Mucosa of stomach (tissue), 1 donor: ENCODE data around the gene SPR.

Experiments used
- H3K27me3 ChIP-seq: one replicate; pipeline ENCODE4 v1.7.0; 2013; ENCODE audit warnings: mild to moderate bottlenecking, low read length; ENCODE audit not compliant: control insufficient read depth, insufficient read depth
- H3K36me3 ChIP-seq: one replicate; pipeline ENCODE4 v1.7.0; 2013; ENCODE audit warnings: low read length; ENCODE audit not compliant: control insufficient read depth, insufficient read depth
- H3K4me1 ChIP-seq: one replicate; pipeline ENCODE4 v1.7.0; 2013; ENCODE audit warnings: mild to moderate bottlenecking, low read length; ENCODE audit not compliant: control insufficient read depth, insufficient read depth
- H3K4me3 ChIP-seq: one replicate; pipeline ENCODE4 v1.7.0; 2013; ENCODE audit warnings: low read length
- H3K9ac ChIP-seq: one replicate; pipeline ENCODE4 v1.7.0; 2013; ENCODE audit warnings: mild to moderate bottlenecking, low read length, moderate library complexity
- H3K9me3 ChIP-seq: one replicate; pipeline ENCODE4 v1.7.0; 2013; ENCODE audit warnings: mild to moderate bottlenecking, low read length, moderate library complexity; ENCODE audit not compliant: control insufficient read depth
- donor health status: Pancreatic carcinoma.

The SPR gene

DNA sequence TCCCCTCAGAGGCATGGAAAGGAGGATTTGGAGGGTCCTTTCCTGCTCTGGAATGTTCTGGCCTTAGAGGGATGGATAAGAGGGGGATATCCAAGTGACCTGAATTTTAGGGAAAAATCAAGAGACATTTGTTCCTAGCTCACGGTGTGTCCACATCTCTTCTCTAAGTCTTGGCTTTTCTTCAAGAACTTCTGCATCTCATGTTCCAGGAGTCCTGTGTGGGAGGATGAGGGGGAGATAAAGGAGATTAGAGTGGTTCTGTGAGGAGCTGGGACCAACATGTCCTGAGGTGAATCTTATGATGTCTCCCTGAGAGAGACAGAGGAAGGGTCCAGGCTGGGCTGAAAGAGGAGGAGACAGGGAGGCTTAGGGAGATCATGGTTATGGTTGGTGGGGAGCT is 41.8 kb downstream of the SPR start:
- Histone ChIP-seq H3K4me1 (peaks cover 16% of the 10 kb centered on the region), H3K27me3 (peaks cover 80% of the 10 kb centered on the region), H3K4me3 (no peak overlapping the region), H3K36me3 (no peaks in the 10 kb centered on the region), H3K9ac (no peak overlapping the region), H3K9me3 (no peaks in the 10 kb centered on the region)

GRCh38 chr2:72931280-72931910 is 44.2 kb downstream of the SPR start:
- Histone ChIP-seq H3K9ac (no peak overlapping the region), H3K27me3 (peaks cover 66% of the 10 kb centered on the region)

GRCh38 chr2:72932045-72932740 is 45.0 kb downstream of the SPR start:
- H3K9me3 ChIP-seq = no peaks in the 10 kb centered on the region
- H3K36me3 ChIP-seq = no peaks in the 10 kb centered on the region
- H3K4me1 ChIP-seq = peaks cover 10% of the 10 kb centered on the region
- H3K4me3 ChIP-seq = no peak overlapping the region
- H3K27me3 ChIP-seq = peaks cover 58% of the 10 kb centered on the region
- no peak overlapping the region for H3K9ac ChIP-seq

More at GRCh38 chr2:72931280-72931910, 44.2 kb downstream of the SPR start:
- Histone ChIP-seq H3K36me3 (no peaks in the 10 kb centered on the region), H3K9me3 (no peaks in the 10 kb centered on the region), H3K4me3 (no peak overlapping the region), H3K4me1 (peaks cover 10% of the 10 kb centered on the region)

- Histone ChIP-seq H3K27me3 (peaks cover 55% of the 10 kb centered on the region), H3K9me3 (no peaks in the 10 kb centered on the region), H3K4me3 (no peak overlapping the region), H3K9ac (no peak overlapping the region), H3K4me1 (peaks cover 10% of the 10 kb centered on the region), H3K36me3 (no peaks in the 10 kb centered on the region)
Measured at GRCh38 chr2:72932805-72933204, 45.6 kb downstream of the SPR start.

- peaks cover 10% of the 10 kb centered on the region for H3K4me1 ChIP-seq
- peaks cover 54% of the 10 kb centered on the region for H3K27me3 ChIP-seq
- no peaks in the 10 kb centered on the region for H3K36me3 ChIP-seq
- no peak overlapping the region for H3K4me3 ChIP-seq
- H3K9ac ChIP-seq = no peak overlapping the region
- H3K9me3 ChIP-seq = no peaks in the 10 kb centered on the region
Measured at GRCh38 chr2:72933207-72933606, 46.0 kb downstream of the SPR start.

GRCh38 chr2:72933646-72934151 is 46.5 kb downstream of the SPR start:
- peaks cover 10% of the 10 kb centered on the region for H3K4me1 ChIP-seq
- H3K36me3 ChIP-seq = no peaks in the 10 kb centered on the region
- H3K9ac ChIP-seq = no peak overlapping the region
- no peak overlapping the region for H3K4me3 ChIP-seq
- H3K9me3 ChIP-seq = no peaks in the 10 kb centered on the region
- H3K27me3 ChIP-seq = peaks cover 49% of the 10 kb centered on the region

- Histone ChIP-seq H3K9me3 (no peaks in the 10 kb centered on the region), H3K9ac (no peak overlapping the region), H3K4me1 (peaks cover 10% of the 10 kb centered on the region), H3K27me3 (peaks cover 37% of the 10 kb centered on the region), H3K4me3 (no peak overlapping the region), H3K36me3 (no peaks in the 10 kb centered on the region)
Measured at GRCh38 chr2:72934683-72935610, 47.7 kb downstream of the SPR start.

GRCh38 chr2:72935611-72935957 is 48.4 kb downstream of the SPR start:
- peaks cover 10% of the 10 kb centered on the region for H3K4me1 ChIP-seq
- no peak overlapping the region for H3K9ac ChIP-seq
- no peaks in the 10 kb centered on the region for H3K9me3 ChIP-seq
- no peaks in the 10 kb centered on the region for H3K36me3 ChIP-seq
- H3K27me3 ChIP-seq = peaks cover 31% of the 10 kb centered on the region
- H3K4me3 ChIP-seq = no peak overlapping the region

- Histone ChIP-seq H3K27me3 (peaks cover 29% of the 10 kb centered on the region), H3K36me3 (no peaks in the 10 kb centered on the region), H3K4me1 (peaks cover 10% of the 10 kb centered on the region), H3K4me3 (no peak overlapping the region), H3K9ac (no peak overlapping the region), H3K9me3 (no peaks in the 10 kb centered on the region)
Measured at GRCh38 chr2:72936660-72937355, 49.6 kb downstream of the SPR start.

DNA sequence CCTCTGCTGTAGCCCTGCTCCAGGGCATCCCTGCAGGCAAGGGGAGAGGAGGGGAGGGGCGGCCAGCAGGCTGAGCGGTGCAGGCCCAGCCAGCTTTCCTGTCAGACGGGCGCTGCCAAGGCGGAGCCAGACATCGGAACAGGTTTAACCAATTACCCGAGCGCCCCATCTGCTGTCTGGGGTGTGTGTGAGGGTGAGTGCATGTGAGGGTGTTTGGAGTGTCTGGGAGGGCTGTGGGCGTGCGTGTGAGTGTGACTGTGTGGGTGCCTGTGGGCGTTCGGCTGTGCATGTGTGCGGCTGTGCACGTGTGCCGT is 50.1 kb downstream of the SPR start:
- no peaks in the 10 kb centered on the region for H3K9me3 ChIP-seq
- H3K9ac ChIP-seq = no peak overlapping the region
- peaks cover 24% of the 10 kb centered on the region for H3K27me3 ChIP-seq
- peaks cover 10% of the 10 kb centered on the region for H3K4me1 ChIP-seq
- H3K4me3 ChIP-seq = no peak overlapping the region
- H3K36me3 ChIP-seq = no peaks in the 10 kb centered on the region

GRCh38 chr2:72938455-72938854 is 51.2 kb downstream of the SPR start:
- H3K9ac ChIP-seq = no peak overlapping the region
- peaks cover 6% of the 10 kb centered on the region for H3K4me1 ChIP-seq
- peaks cover 15% of the 10 kb centered on the region for H3K27me3 ChIP-seq
- H3K4me3 ChIP-seq = no peak overlapping the region
- H3K36me3 ChIP-seq = no peaks in the 10 kb centered on the region
- H3K9me3 ChIP-seq = no peaks in the 10 kb centered on the region
